ENCODE results near the gene TYROBP.

GRCh38 chr19:35874392-35874930, 33.6 kb downstream of the TYROBP start:
- no peak for TF ChIP-seq CTCF (IDR thresholded peaks at IDR 0.05; ENCODE audit: low read length)
- no peak for TF ChIP-seq EZH2 (IDR thresholded peaks at IDR 0.05; ENCODE audit: borderline replicate concordance, low read length)

All from OCI-LY1 (cell line).